Measurements from ENCODE around the gene OR2Y1.

DNA sequence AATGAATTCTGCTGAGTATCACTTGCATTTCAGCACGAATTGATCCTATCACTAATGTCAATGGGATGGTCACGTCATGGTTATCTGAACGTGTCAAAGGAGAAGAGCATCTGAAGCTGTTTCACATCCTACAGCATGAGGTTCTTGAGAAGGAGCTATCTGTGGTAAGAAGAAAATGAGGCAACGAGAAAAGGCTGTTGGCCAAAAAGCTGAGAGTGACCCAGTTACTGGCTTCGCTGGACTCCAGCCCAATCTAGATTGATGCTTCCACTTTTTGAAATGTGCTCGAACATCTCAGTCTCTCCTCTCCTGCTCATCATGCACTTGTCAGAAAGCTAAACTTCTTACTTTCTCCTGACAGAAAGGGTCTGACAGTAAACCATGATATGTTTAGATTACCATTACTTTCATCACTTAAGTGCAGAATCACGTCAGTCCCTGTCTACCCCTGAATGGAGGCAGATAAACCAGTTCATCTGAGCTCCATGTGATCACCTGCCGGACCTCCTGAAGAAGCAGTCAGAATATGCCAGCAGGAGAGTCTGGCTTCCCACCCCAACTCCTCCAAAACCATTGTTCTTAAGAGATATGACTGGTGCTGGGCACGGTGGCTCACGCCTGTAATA lies 40.2 kb upstream of the OR2Y1 start:
- TF ChIP-seq CTCF (IDR thresholded peaks at IDR 0.05; ENCODE audit: low read length) (no peak), EZH2 (IDR thresholded peaks at IDR 0.05; ENCODE audit: borderline replicate concordance, low read length) (no peak)

All from OCI-LY1 (cell line).